HL-60/S4 treated with phorbol 12-myristate 13-acetate at 8.2 ng/mL for 4 days and 3 days (cell line): ENCODE measurements around the gene AFAP1.

Experiments
- in situ Hi-C: fragments of 300-500 bp; cut with MboI; formaldehyde crosslinking; loops from 2 replicates; pipeline ENCODE4 v1.15.0; 2022; ENCODE audit warnings: low sequenced_read_pairs

AFAP1 gene

DNA sequence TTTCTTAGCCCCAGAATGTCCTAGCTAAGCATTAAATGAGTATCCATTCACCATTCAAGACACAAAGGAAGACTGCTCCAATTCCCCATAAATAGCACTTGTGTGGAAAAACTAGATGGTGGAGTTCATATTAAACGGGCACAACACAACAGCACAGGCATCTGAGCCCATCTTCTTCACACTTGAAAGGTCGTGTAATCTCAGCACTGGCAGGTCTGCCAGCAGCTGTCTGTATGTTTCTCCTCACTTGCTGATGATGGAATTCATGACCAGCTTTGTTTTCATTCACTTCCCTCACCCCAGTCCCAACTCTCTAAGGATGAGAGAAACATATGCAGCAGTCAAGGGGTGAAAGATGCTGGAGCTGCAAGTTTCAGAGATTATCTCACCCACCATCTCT, 148.7 kb downstream of the AFAP1 start:
- in situ Hi-C loops, result no loop called here

DNA sequence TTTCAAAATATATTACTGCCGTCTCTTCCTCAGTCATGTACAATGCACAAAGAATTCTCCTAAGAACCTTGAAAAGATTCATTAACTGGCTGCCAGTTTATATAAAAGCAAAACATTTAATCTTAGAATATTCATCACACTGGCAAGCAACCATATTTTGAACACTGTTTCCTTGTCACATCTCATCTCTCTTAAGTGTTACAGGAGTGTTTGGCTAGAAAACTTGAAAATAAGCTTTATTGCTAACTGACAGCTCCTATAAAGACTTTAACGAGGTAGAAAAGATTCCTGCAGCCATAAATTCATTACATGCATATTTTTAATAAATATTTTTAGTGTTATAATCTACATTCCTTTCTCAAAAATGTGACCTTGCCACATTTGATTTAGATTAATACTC, 149.6 kb downstream of the AFAP1 start:
- in situ Hi-C loops, result no loop called here

DNA sequence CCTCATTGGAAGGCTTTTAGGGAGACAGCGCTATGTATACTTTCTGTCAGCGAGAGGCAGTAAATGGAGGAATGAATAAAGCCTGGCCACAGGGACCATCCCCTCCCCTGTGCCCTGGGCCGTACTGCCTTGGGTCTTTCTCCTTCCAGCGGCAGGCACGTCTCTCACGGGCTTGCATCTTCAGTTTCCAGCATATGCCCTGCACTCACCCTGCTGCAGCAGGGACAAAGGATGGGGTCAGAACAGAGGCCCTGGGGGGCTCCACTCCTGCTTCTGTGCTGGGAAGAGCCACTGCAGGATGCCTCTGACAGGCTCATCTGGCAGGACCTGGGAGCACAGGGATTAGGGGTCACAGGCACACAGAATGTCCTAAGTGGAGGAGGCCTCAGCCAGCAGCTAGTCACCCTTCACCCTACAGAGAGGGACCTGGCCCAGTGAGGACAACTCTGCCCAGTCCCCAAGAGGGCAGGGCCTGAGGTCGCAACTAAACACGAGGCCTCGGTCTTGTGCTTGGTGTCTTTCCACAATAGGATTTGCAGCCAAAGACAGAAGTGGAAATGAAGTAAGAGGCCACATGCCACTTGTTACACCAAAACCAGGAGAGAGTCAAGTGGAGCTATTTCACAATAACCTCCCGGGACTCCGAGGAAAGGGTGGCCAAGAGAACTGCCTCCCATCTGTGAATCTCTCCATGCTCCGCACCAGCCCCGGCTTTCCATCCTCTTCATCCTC, 150.8 kb downstream of the AFAP1 start:
- in situ Hi-C loops, result no loop called here

DNA sequence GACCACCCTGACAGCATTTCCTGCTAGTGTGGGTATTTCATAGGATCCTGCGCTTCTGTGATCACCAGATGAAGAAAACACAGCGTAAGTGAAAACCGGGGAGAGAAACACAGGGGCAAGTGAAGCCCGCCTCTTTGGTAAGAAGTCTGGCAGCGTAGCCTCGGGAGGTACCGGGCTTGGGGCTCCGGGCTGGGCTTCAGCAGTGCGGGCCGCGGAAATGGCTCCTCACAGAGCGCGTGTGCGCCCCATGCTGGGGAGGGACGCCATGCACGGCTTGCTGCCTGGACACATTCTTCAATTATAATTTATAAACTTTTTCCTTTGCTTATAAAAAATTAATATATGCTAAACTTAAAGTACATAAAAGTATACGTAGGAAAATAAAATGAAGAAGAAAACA, 151.5 kb downstream of the AFAP1 start:
- in situ Hi-C loops, result no loop called here

DNA sequence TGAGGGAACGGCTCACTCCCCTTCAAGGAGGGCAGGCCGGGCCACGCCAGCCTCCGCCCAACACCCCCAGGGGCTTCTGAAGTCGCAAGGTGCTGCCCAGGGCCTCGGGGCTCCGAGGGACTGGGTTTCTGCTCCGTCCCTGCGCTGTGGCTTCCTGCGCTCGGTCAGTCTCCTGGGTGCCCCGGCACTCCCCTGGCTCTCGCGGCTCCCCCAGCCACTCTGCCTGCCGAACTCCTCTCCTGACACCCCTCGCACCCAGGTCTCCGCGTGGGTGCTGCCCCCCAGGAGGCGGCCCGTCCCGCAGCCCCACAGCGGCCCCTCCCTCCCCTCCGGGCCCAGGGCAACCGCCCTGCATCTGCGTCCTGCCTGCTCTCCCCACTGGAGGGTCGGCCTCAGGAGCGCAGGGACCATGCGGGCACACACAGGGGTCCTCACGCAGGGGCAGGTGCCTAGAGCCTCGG, 151.9 kb downstream of the AFAP1 start:
- in situ Hi-C loops, result no loop called here

DNA sequence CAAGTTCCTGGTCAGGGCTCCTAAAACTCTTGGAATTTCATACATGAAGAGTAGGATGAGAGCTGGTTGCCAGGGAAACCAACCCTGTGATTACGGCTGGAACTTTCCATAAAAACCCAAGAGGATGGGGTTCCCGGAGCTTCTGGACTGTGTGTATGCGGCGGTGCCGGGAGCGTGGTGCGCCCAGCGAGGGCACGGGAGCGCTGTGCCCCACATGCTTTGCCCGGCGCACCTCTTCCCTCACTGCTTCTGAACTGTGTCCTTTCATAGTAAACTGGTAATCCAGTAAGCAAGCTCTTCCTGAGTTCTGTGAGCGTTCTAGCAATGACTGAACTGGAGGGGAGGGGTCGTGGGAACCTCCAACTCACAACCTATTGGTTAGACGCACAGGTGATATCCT, 152.6 kb downstream of the AFAP1 start:
- in situ Hi-C loops, result no loop called here

DNA sequence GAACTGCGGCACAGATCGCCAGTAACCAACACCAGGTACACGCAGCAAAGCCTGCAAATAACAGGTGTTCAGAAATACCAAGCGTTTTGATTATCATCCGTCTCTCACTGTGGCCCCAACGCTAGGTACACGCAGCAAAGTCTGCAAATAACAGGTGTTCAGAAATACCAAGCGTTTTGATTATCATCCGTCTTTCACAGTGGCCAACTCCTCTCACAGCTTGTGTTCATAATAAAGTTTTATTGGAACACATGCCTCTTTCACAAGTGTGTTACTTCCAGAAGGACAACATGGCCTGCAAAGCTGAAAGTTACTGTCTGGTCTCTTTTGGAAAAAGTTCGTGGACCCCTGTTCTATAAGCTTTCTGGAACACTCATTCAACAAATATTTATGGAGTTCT, 153.1 kb downstream of the AFAP1 start:
- in situ Hi-C loops, result no loop called here

DNA sequence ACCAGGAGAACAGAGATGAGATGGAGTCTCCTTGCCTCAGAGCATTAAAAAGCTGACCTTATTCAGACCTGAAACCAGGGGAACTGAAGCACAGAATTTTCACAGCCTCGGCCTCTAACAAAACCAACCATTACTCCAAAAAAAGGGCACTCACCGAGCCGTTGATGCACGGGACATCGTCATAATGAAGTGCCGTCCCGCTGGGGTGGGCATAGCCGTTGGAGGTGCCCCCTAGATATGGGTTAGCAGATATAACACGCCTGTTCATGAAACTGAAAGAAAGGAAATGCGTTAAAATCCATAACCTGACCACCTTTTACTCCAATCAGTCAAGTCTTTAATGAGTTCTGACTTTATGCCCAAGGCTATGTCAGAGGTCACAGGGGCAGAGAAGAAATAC, 153.6 kb downstream of the AFAP1 start:
- in situ Hi-C loops, result no loop called here

DNA sequence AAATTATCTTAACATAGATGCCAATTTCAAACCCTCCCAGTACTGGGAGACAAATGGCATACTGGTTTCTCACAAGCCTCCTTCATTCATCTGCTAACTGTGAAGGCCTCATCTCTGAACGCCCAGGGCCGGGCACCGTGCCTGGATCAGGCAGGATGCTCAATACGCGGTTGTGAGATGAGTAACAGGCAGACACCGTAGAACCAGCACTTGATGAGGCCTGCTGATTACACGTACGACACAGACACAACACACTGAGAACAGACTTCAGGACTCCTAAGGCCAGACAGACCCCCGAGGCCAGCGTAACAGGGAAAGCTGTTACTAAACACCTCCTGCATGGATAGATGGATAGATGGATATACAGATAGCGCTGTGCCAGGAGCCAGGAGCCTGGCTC, 154.6 kb downstream of the AFAP1 start:
- in situ Hi-C loops, result no loop called here

DNA sequence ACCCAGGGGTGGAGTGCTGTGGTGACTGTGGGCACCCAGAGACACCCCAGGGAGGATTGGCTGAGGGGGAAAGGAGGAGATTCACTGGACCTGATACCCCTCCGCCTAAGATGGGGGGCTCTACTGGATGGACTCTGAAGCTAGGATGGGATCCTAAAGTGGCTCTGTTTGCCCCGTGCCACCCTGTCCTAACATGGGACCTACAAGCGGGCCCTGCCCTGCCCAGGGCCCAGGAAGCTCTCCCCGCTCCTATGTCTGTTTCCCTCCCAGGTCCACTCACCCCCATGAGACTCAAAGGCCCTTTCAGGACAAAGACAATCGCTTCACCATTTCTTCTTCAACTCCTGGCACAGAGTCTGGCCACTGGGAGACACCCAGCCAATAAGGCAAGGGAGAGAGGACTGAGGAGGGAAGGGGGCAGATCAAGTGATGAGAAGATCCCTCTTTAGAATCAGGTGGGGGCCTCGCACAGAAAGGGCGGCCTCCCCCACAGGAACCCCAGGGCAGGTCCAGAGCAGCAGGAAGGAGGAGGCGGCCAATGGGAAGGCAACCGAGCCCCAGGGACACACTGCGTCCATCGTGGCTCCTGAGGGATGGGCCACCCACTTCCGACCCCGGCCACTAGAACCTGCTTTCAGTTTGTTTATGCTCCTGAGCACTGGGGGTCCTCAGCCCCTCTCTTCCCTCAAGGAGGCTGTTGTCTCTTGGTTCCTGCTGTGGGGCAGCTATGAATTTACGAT, 155.4 kb downstream of the AFAP1 start:
- in situ Hi-C loops, result no loop called here

DNA sequence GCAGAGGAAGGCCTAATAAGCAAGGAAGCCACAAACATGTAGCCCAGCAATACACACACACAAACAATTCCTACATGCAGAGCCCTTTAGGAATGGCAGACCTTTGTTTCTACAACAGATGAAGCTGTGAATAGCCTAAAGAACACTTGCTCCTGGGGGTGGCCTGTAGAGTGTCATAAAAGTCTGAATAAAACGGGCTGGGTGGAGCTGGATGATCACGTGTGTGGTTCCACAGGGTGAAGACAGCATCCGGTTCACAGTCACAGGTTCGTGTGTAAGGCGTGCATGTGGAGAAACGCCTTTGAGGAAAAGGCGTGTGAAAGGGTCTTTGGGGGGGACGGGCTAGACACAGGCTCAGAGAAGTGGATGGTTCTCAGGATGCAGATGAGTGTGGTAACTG, 156.1 kb downstream of the AFAP1 start:
- in situ Hi-C loops, result no loop called here

DNA sequence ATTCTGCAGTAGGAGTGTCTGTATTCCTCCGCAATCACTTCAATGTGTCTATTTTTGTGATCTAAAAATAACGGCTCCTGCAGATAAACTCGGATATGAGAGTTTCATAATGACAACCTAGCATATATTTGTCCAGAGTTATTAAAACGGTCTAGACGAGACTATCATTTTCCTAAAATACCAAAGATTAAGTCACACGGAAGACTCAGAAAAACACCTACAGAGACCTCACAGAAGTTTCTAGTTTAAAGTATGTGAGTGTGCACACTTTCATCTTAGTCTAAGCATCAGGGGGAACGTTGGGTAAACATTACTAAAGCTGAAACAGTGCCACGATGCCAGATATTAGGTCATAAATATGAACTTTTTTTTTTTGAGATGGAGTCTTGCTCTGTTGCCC, 156.9 kb downstream of the AFAP1 start:
- in situ Hi-C loops, result no loop called here

DNA sequence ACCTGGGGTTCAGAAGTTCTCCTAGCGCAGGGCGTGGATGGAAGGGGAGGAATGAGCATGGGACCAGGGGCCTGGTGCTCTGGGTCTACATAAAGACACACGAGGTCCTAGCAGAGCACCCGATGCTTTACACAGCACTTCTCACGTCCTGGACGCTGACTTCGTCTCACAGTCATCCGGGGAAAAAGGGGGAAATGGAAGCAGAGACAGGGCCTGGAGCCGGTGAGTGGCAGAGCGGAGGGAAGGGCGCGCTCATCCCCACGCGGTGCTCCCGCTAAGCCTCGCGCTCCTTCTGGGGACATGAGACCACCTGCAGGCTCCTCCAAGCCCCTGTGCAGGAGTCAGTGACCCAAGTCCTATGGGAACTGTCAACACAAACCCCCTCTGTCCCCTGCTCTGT, 157.7 kb downstream of the AFAP1 start:
- in situ Hi-C loops, result no loop called here

DNA sequence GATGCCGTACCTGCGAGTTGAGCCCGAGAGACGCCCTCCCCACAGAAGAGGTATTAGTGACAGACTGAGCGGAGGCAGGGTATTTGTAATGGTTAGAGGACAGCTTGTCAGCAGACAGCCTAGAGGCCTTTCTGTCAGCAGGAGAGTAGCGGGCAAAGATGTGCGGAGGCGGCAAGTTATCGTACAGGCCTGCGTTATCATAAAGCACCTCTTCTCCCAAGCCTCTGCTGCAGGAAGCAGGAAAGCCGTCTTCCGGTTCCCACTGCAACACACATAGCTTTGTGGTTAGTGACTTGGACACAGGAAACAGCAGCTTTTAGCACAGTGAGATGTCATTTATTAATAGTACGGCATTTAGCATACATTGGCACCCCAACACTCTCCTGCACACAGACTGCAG, 158.3 kb downstream of the AFAP1 start:
- in situ Hi-C loops, result no loop called here

DNA sequence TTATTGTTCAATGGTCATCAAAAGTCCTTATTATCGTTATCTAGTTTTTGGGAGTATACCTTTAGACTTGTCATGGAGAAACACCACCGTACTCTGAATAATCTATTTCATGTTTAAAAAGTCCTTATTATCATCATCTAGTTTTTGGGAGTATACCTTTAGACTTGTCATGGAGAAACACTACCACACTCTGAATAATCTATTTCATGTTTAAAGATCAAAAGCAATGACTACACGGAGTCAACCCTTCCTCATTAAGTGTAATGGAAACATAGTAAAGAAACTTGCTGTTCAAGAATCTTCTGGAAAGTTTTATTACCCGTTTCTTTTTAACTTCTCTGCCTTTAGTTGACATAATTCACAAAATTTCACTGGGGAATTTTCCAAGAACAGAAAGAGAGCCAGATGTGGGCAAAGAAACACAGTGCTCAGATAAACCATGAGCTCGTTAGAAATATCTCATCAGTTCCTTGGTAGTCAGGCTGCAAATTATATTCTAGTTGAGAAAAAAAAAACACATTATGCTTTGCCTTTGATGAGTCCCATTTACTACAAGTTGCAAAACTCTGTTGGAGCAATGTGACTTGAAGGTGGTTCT, 158.8 kb downstream of the AFAP1 start:
- in situ Hi-C loops, result no loop called here

DNA sequence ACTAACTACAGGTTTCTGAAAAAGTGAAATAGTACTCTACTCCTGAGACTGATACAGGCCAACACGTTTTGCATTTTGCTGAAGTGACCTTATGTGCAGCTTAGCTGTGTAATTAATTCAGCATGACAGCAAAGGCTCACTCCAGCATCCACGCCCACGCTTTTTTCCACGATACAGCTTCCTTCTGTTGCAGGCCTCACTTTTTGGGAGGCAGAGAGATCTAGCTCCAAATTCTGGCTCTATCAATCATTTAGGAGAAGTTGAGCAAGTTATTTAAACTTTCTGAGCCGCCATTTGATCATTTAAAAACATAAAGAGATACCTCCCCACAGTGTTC, 160.3 kb downstream of the AFAP1 start:
- in situ Hi-C loops, result no loop called here

DNA sequence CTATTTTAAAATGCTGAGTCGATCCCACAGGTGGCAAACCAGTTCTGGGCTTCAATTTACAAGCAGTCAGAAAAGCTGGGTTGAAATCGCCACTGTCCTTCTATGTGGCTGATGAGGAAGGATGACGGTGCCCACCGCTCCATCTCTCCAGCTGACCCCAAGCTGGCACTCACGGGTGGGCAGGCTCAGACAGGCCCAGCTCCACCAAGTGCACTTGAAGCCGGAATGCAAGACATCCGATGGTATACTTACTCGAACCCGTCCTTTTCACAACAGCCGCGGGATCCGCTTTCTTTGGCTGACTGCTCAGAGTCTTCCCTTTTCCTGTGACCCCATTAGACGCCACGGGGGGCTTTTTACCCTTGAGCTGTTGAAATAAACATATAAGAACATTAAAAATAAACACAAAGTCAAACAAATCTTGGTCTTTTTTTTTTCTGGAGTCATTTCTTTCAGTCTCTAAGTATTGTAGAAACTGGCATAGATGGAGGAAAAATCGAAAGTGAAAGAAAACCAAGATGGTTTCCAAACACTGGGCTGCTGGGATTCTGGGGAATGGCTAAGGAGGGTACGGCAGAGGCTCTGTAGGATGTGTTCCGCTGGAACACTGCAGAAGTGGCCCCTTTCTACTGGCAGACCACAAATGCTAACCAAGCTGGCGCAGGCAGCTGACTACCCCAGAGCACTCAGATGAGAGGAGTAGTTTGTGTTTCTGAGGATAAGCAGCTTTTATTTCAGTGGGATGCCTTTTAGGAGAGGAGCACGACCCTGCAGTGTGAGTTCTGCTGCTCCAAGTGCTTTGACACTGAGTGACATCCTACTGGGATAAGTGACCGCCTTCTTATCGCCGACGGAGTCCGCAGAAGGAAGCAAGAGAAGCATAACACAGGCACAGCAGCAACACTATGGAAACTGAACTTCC, 160.9 kb downstream of the AFAP1 start:
- in situ Hi-C loops, result no loop called here

DNA sequence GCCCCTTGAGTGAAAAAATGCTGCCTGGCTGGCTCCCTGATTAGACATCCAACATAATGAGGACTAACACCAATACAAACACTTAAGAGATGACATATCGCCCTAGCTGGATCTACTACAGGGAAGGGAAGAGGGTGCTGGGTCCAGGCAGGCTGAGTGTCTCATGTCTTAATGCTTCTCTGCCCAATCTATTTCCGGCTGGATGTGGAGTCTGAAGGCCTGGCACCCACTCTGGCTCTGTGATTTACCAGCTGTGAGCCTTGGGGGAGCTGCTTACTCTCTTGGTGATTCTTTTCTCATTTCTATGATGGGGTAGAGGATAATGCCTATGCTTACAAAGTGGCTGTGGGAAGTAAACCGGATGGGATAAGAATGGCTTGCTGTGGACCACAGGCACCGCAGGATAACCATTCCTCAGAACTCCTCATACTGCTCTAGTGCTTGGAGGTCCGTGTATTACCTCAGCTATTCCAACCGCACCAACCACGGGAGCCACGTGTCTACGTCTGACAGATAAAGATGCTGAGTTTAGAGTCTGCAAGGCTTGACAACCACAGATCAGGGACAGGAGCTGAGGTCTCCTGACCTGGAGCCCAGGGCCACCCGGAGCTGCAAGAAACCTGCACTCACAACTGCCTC, 161.7 kb downstream of the AFAP1 start:
- in situ Hi-C loops, result no loop called here

DNA sequence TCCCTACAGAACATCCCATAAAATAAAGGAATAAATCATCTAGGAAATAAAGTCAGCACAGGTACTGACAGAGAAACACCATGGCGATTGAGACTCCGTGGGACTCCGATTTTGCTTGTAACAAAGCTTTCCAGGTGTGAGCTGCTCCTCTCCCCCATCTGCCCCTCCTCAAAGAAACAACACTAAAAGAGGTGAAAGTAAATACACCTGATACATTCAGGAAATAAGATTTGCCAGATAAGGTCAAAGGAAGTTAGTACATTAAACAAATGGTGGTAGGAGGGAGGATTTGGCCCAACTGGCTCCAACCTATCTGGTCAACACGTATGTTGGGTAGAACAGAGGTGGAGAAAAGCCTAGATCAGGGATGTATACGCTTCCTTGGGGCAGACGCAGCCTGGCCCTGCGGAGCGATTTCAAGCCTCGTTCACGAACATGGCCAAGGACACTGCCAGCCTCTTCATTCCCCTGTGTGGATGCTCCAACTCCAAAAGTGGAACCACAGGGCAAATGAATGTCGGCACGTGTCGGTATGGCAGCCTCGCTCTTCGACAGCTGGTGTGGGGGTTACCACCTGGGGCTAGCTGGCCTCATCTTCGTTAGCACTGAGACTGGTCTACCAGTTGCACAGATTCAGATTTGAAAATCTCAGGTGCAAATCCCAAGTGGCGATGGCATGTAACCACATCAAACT, 162.5 kb downstream of the AFAP1 start:
- in situ Hi-C loops, result no loop called here

DNA sequence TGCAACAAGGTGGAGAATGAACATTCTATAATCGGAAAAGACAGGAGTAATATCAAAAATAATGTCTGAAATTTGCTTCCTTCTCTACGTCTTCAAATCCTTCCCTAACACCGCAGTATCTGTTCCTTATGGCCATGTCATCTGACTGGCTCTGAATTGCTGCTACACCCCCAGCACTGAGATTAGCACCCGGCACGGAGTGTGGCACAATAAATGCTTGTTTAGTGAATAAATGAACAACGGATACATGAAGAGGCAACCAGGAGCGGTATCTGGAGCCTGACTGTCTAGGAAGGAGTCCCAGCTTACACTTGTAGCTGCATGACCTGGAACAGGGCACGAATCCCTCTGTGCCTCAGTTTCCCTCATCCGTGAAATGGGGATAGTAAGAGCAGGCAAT, 164.3 kb downstream of the AFAP1 start:
- in situ Hi-C loops, result no loop called here
